Posterior vena cava (tissue), 2 donors: ENCODE results near the gene JAK1. TPM values are rescaled to one million over a fixed set of nuclear protein-coding genes. Genes with fewer than 3 reads are reported as not detected.

ENCODE experiments used
- DNase-seq: peaks from one replicate; pipeline ENCODE4 v3.0.0-alpha.2; 2020; ENCODE audit warnings: low spot score
- intact Hi-C, 2 donors: fragments of 100-400 bp; cut with DNase I; formaldehyde crosslinking; loops; one replicate each; pipeline versions ENCODE4 v1.14.1 to v1.14.2; 2022 to 2023
- total RNA-seq, 2 donors: library from RNA; stranded (reverse); fragmentation: NEBNext Ultra II Directional; extraction: Animal tissue kit (Norgen Biotek cat#: 25700); gene quantifications; one replicate each; pipeline ENCODE4 v1.2.1, GENCODE V29; 2021
- donor health status: DM: yes; HTN: yes; CAD: no.
- donor health status: DM: yes; HTN: yes; CAD: no.

The JAK1 gene
- total RNA-seq, 2 donors from 2014 or later = 109 to 127 TPM

GRCh38 chr1:64956010-64956640 is 10.2 kb downstream of the JAK1 start:
- no peak for DNase-seq
- intact Hi-C loops = no loop called here

GRCh38 chr1:64955097-64956009 is 11.0 kb downstream of the JAK1 start:
- intact Hi-C loops = no loop called here

GRCh38 chr1:64953241-64953640 is 13.1 kb downstream of the JAK1 start:
- no peak for DNase-seq
- intact Hi-C loops = no loop called here

More at GRCh38 chr1:64955097-64956009, 11.0 kb downstream of the JAK1 start:
- DNase-seq = no peak

- intact Hi-C loops = no loop called here
- no peak for DNase-seq
Observed at GRCh38 chr1:64950284-64950809, 16.0 kb downstream of the JAK1 start.

GRCh38 chr1:64948905-64949833 is 17.2 kb downstream of the JAK1 start:
- intact Hi-C loops = no loop called here
- no peak for DNase-seq

- intact Hi-C loops = no loop called here
- no peak for DNase-seq
Observed at GRCh38 chr1:64948216-64948615, 18.1 kb downstream of the JAK1 start.

- DNase-seq = no peak
- intact Hi-C loops = no loop called here
Observed at GRCh38 chr1:64946916-64947315, 19.4 kb downstream of the JAK1 start.

- intact Hi-C loops = loop anchor here in 1 of 2 donors (5.0 kb wide), 1 partner anchor 527 kb away; no protein-coding TSS in a partner anchor
- no peak for DNase-seq
Observed at GRCh38 chr1:64944913-64945312, 21.4 kb downstream of the JAK1 start.

GRCh38 chr1:64942675-64943074 is 23.7 kb downstream of the JAK1 start:
- intact Hi-C loops = loop anchor here in 1 of 2 donors (5.0 kb wide), 1 partner anchor 530 kb away; no protein-coding TSS in a partner anchor
- no peak for DNase-seq

GRCh38 chr1:64942118-64942517 is 24.2 kb downstream of the JAK1 start:
- no peak for DNase-seq
- intact Hi-C loops = loop anchor here in 1 of 2 donors (5.0 kb wide), 1 partner anchor 530 kb away; no protein-coding TSS in a partner anchor

GRCh38 chr1:64941461-64942117 is 24.8 kb downstream of the JAK1 start:
- DNase-seq = no peak
- intact Hi-C loops = loop anchor here in 1 of 2 donors (5.0 kb wide), 1 partner anchor 531 kb away; no protein-coding TSS in a partner anchor

- DNase-seq = no peak
- intact Hi-C loops = loop anchor here in 1 of 2 donors (5.0 kb wide), 1 partner anchor 532 kb away; no protein-coding TSS in a partner anchor
Observed at GRCh38 chr1:64940025-64940424, 26.3 kb downstream of the JAK1 start.

- intact Hi-C loops = no loop called here
- DNase-seq = no peak
Observed at GRCh38 chr1:64938991-64939390, 27.4 kb downstream of the JAK1 start.

- intact Hi-C loops = no loop called here
- DNase-seq = no peak
Observed at GRCh38 chr1:64936956-64937355, 29.4 kb downstream of the JAK1 start.

GRCh38 chr1:64935551-64936155 is 30.7 kb downstream of the JAK1 start:
- DNase-seq = no peak
- intact Hi-C loops = no loop called here

- intact Hi-C loops = no loop called here
Observed at GRCh38 chr1:64934878-64935275, 31.5 kb downstream of the JAK1 start.

GRCh38 chr1:64934115-64934877 is 32.1 kb downstream of the JAK1 start:
- DNase-seq = no peak
- intact Hi-C loops = no loop called here

More at GRCh38 chr1:64934878-64935275, 31.5 kb downstream of the JAK1 start:
- DNase-seq = no peak
